ENCODE results near the gene STK32C. TPM values are rescaled to one million over a fixed set of nuclear protein-coding genes. Genes with fewer than 3 reads are reported as not detected.

STK32C gene
- total and polyA plus RNA-seq, 4 donors: 5.1 to 22.0 (median 16.3) TPM

GRCh38 chr10:132247943-132248342 lies 59.8 kb downstream of the STK32C start:
- 83 to 85% methylated on average over 19 of the region's 19 CpGs for WGBS, 2 donors
- Histone ChIP-seq H3K9ac (ENCODE audit: insufficient read depth in 1 of 2, low read length in 2 of 2) (no peak overlapping the region), H3K36me3 (ENCODE audit: control insufficient read depth in 4 of 4, insufficient read depth in 4 of 4, low read length in 4 of 4) (peaks cover 0 to 2% (median 0%) of the 10 kb centered on the region in 4 donors), H3K4me1 (ENCODE audit: control insufficient read depth in 5 of 5, insufficient read depth in 5 of 5, low read length in 5 of 5) (peaks cover 0 to 5% (median 0%) of the 10 kb centered on the region in 5 donors), H3K27ac (ENCODE audit: low read depth in 1 of 2, low read length in 1 of 2) (no peak overlapping the region), H3K9me3 (ENCODE audit: control insufficient read depth in 4 of 4, insufficient read depth in 3 of 4, low read length in 3 of 4) (no peaks in the 10 kb centered on the region), H3K4me3 (no peak overlapping the region), H3K27me3 (ENCODE audit: control insufficient read depth in 3 of 3, insufficient read depth in 3 of 3, low read length in 2 of 3) (no peaks in the 10 kb centered on the region)
- ATAC-seq (ENCODE audit: insufficient read depth, low FRiP score): no peak
- TF ChIP-seq, protein P1, sequence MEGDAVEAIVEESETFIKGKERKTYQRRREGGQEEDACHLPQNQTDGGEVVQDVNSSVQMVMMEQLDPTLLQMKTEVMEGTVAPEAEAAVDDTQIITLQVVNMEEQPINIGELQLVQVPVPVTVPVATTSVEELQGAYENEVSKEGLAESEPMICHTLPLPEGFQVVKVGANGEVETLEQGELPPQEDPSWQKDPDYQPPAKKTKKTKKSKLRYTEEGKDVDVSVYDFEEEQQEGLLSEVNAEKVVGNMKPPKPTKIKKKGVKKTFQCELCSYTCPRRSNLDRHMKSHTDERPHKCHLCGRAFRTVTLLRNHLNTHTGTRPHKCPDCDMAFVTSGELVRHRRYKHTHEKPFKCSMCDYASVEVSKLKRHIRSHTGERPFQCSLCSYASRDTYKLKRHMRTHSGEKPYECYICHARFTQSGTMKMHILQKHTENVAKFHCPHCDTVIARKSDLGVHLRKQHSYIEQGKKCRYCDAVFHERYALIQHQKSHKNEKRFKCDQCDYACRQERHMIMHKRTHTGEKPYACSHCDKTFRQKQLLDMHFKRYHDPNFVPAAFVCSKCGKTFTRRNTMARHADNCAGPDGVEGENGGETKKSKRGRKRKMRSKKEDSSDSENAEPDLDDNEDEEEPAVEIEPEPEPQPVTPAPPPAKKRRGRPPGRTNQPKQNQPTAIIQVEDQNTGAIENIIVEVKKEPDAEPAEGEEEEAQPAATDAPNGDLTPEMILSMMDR (IDR thresholded peaks at IDR 0.05; ENCODE audit: control extremely low read depth, extremely low read depth): no peak
- DNase-seq: no peak

GRCh38 chr10:132246296-132246695 lies 61.5 kb downstream of the STK32C start:
- Histone ChIP-seq H3K4me3 (no peak overlapping the region), H3K27me3 (ENCODE audit: control insufficient read depth in 3 of 3, insufficient read depth in 3 of 3, low read length in 2 of 3) (no peaks in the 10 kb centered on the region), H3K27ac (ENCODE audit: low read depth in 1 of 2, low read length in 1 of 2) (no peak overlapping the region), H3K36me3 (ENCODE audit: control insufficient read depth in 4 of 4, insufficient read depth in 4 of 4, low read length in 4 of 4) (peaks cover 0 to 2% (median 0%) of the 10 kb centered on the region in 4 donors), H3K4me1 (ENCODE audit: control insufficient read depth in 5 of 5, insufficient read depth in 5 of 5, low read length in 5 of 5) (peaks cover 0 to 5% (median 0%) of the 10 kb centered on the region in 5 donors), H3K9ac (ENCODE audit: insufficient read depth in 1 of 2, low read length in 2 of 2) (no peak overlapping the region), H3K9me3 (ENCODE audit: control insufficient read depth in 4 of 4, insufficient read depth in 3 of 4, low read length in 3 of 4) (no peaks in the 10 kb centered on the region)
- ATAC-seq (ENCODE audit: insufficient read depth, low FRiP score) (no peak), DNase-seq (no peak)
- WGBS, 2 donors: 96 to 97% methylated on average over 13 of the region's 13 CpGs
- TF ChIP-seq, protein P1 (IDR thresholded peaks at IDR 0.05; ENCODE audit: control extremely low read depth, extremely low read depth): no peak

GRCh38 chr10:132245056-132245455 lies 62.7 kb downstream of the STK32C start:
- TF ChIP-seq, protein P1 (IDR thresholded peaks at IDR 0.05; ENCODE audit: control extremely low read depth, extremely low read depth): no peak
- Histone ChIP-seq H3K9ac (ENCODE audit: insufficient read depth in 1 of 2, low read length in 2 of 2) (no peak overlapping the region), H3K4me3 (no peak overlapping the region), H3K27me3 (ENCODE audit: control insufficient read depth in 3 of 3, insufficient read depth in 3 of 3, low read length in 2 of 3) (no peaks in the 10 kb centered on the region), H3K27ac (ENCODE audit: low read depth in 1 of 2, low read length in 1 of 2) (no peak overlapping the region), H3K36me3 (ENCODE audit: control insufficient read depth in 4 of 4, insufficient read depth in 4 of 4, low read length in 4 of 4) (peaks cover 0 to 2% (median 0%) of the 10 kb centered on the region in 4 donors), H3K9me3 (ENCODE audit: control insufficient read depth in 4 of 4, insufficient read depth in 3 of 4, low read length in 3 of 4) (no peaks in the 10 kb centered on the region), H3K4me1 (ENCODE audit: control insufficient read depth in 5 of 5, insufficient read depth in 5 of 5, low read length in 5 of 5) (peaks cover 0 to 5% (median 0%) of the 10 kb centered on the region in 5 donors)
- 95 to 97% methylated on average over 14 of the region's 14 CpGs for WGBS, 2 donors
- DNase-seq (no peak), ATAC-seq (ENCODE audit: insufficient read depth, low FRiP score) (no peak)

DNA sequence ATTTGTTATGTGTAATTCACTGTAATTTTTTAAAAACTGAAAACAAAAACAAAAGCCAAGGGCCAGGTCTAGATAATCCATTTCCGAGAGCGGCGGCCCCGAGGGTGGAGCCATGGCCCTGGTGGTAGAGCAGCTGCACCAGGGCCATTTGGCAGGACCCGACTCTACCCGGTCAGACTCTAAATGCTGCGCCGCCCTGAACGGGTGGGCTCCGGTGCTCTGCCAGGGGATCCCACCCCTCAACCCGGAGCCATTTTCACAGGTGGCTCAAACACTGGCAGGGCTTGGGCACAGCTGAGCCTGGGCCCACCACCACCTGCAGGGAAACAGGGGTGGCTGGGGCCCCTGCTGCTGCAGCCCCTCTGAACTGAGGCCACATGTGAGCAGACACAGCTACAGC lies 64.1 kb downstream of the STK32C start:
- Histone ChIP-seq H3K27me3 (ENCODE audit: control insufficient read depth in 3 of 3, insufficient read depth in 3 of 3, low read length in 2 of 3) (no peaks in the 10 kb centered on the region), H3K4me1 (ENCODE audit: control insufficient read depth in 5 of 5, insufficient read depth in 5 of 5, low read length in 5 of 5) (no peaks in the 10 kb centered on the region), H3K27ac (ENCODE audit: low read depth in 1 of 2, low read length in 1 of 2) (no peak overlapping the region), H3K9ac (ENCODE audit: insufficient read depth in 1 of 2, low read length in 2 of 2) (no peak overlapping the region), H3K4me3 (no peak overlapping the region), H3K9me3 (ENCODE audit: control insufficient read depth in 4 of 4, insufficient read depth in 3 of 4, low read length in 3 of 4) (no peaks in the 10 kb centered on the region), H3K36me3 (ENCODE audit: control insufficient read depth in 4 of 4, insufficient read depth in 4 of 4, low read length in 4 of 4) (peaks cover 0 to 2% (median 0%) of the 10 kb centered on the region in 4 donors)
- ATAC-seq (ENCODE audit: insufficient read depth, low FRiP score) (no peak), DNase-seq (no peak)
- WGBS, 2 donors: 95 to 98% methylated on average over 11 of the region's 11 CpGs
- TF ChIP-seq, protein P1 (IDR thresholded peaks at IDR 0.05; ENCODE audit: control extremely low read depth, extremely low read depth): no peak
